ENCODE data around the gene TERT.
"Not testable (repeated sequence)": the region's sequence is repeated elsewhere in the genome, so short reads cannot be mapped to it uniquely, and the experiment has no call there.

Gene TERT

GRCh38 chr5:1229023-1229422, 65.8 kb downstream of the TERT start:
- Mint-ChIP-seq H3K27ac (peak overlapping the region; percentile 9), H3K27me3 (peaks cover 11% of the 10 kb centered on the region)
- not testable (repeated sequence) for H3K4me1 Mint-ChIP-seq (ENCODE audit: low read depth); H3K9me3 Mint-ChIP-seq; H3K36me3 Mint-ChIP-seq (ENCODE audit: low read depth); H3K4me3 Mint-ChIP-seq

GRCh38 chr5:1228120-1228519, 66.7 kb downstream of the TERT start:
- Mint-ChIP-seq H3K4me1 (ENCODE audit: low read depth) (no peaks in the 10 kb centered on the region), H3K4me3 (no peak overlapping the region), H3K27ac (no peak overlapping the region), H3K9me3 (no peaks in the 10 kb centered on the region), H3K27me3 (peaks cover 11% of the 10 kb centered on the region), H3K36me3 (ENCODE audit: low read depth) (no peaks in the 10 kb centered on the region)

- Mint-ChIP-seq H3K27me3 (peaks cover 11% of the 10 kb centered on the region), H3K9me3 (no peaks in the 10 kb centered on the region), H3K4me3 (no peak overlapping the region), H3K4me1 (ENCODE audit: low read depth) (no peaks in the 10 kb centered on the region), H3K27ac (no peak overlapping the region), H3K36me3 (ENCODE audit: low read depth) (no peaks in the 10 kb centered on the region)
Measured at GRCh38 chr5:1227667-1228066, 67.2 kb downstream of the TERT start.

- H3K9me3 Mint-ChIP-seq: no peaks in the 10 kb centered on the region
- no peak overlapping the region for H3K27ac Mint-ChIP-seq
- peaks cover 11% of the 10 kb centered on the region for H3K27me3 Mint-ChIP-seq
- no peaks in the 10 kb centered on the region for H3K36me3 Mint-ChIP-seq (ENCODE audit: low read depth)
- H3K4me1 Mint-ChIP-seq (ENCODE audit: low read depth): no peaks in the 10 kb centered on the region
- no peak overlapping the region for H3K4me3 Mint-ChIP-seq
Measured at GRCh38 chr5:1226839-1227581, 67.9 kb downstream of the TERT start.

GRCh38 chr5:1226231-1226630, 68.6 kb downstream of the TERT start:
- Mint-ChIP-seq H3K36me3 (ENCODE audit: low read depth) (no peaks in the 10 kb centered on the region), H3K9me3 (no peaks in the 10 kb centered on the region), H3K4me3 (no peak overlapping the region), H3K27me3 (peaks cover 11% of the 10 kb centered on the region), H3K27ac (no peak overlapping the region), H3K4me1 (ENCODE audit: low read depth) (no peaks in the 10 kb centered on the region)

GRCh38 chr5:1225081-1225480, 69.8 kb downstream of the TERT start, which contains the start of gene SLC6A18:
SLC6A18 (plus strand) TSS chr5:1225381; CDS start chr5:1225478, 97 bp downstream.
- H3K9me3 Mint-ChIP-seq: no peaks in the 10 kb centered on the region
- H3K4me3 Mint-ChIP-seq: no peak within 1 kb of the TSS
- H3K27ac Mint-ChIP-seq: no peak within 1 kb of the TSS
- peaks cover 11% of the 10 kb centered on the region for H3K27me3 Mint-ChIP-seq
- H3K4me1 Mint-ChIP-seq (ENCODE audit: low read depth): no peaks in the 10 kb centered on the region
- H3K36me3 Mint-ChIP-seq (ENCODE audit: low read depth): no peaks in the 10 kb centered on the region

GRCh38 chr5:1224631-1225030, 70.2 kb downstream of the TERT start:
- H3K27ac Mint-ChIP-seq: no peak overlapping the region
- H3K9me3 Mint-ChIP-seq: no peaks in the 10 kb centered on the region
- H3K36me3 Mint-ChIP-seq (ENCODE audit: low read depth): no peaks in the 10 kb centered on the region
- H3K4me1 Mint-ChIP-seq (ENCODE audit: low read depth): no peaks in the 10 kb centered on the region
- H3K27me3 Mint-ChIP-seq: peaks cover 11% of the 10 kb centered on the region
- no peak overlapping the region for H3K4me3 Mint-ChIP-seq

GRCh38 chr5:1223278-1223670, 71.6 kb downstream of the TERT start:
- H3K9me3 Mint-ChIP-seq: no peaks in the 10 kb centered on the region
- peaks cover 1% of the 10 kb centered on the region for H3K27me3 Mint-ChIP-seq
- no peaks in the 10 kb centered on the region for H3K36me3 Mint-ChIP-seq (ENCODE audit: low read depth)
- no peak overlapping the region for H3K27ac Mint-ChIP-seq
- no peaks in the 10 kb centered on the region for H3K4me1 Mint-ChIP-seq (ENCODE audit: low read depth)
- no peak overlapping the region for H3K4me3 Mint-ChIP-seq

GRCh38 chr5:1222621-1223277, 72.1 kb downstream of the TERT start:
- H3K9me3 Mint-ChIP-seq: no peaks in the 10 kb centered on the region
- H3K27ac Mint-ChIP-seq: no peak overlapping the region
- H3K4me1 Mint-ChIP-seq (ENCODE audit: low read depth): no peaks in the 10 kb centered on the region
- no peaks in the 10 kb centered on the region for H3K36me3 Mint-ChIP-seq (ENCODE audit: low read depth)
- H3K27me3 Mint-ChIP-seq: no peaks in the 10 kb centered on the region
- H3K4me3 Mint-ChIP-seq: no peak overlapping the region

GRCh38 chr5:1222147-1222546, 72.7 kb downstream of the TERT start:
- Mint-ChIP-seq H3K4me3 (no peak overlapping the region), H3K36me3 (ENCODE audit: low read depth) (no peaks in the 10 kb centered on the region), H3K9me3 (no peaks in the 10 kb centered on the region), H3K4me1 (ENCODE audit: low read depth) (no peaks in the 10 kb centered on the region), H3K27ac (no peak overlapping the region), H3K27me3 (no peaks in the 10 kb centered on the region)

GRCh38 chr5:1221721-1222120, 73.1 kb downstream of the TERT start:
- no peaks in the 10 kb centered on the region for H3K4me1 Mint-ChIP-seq (ENCODE audit: low read depth)
- H3K4me3 Mint-ChIP-seq: no peak overlapping the region
- H3K27me3 Mint-ChIP-seq: no peaks in the 10 kb centered on the region
- no peak overlapping the region for H3K27ac Mint-ChIP-seq
- H3K9me3 Mint-ChIP-seq: no peaks in the 10 kb centered on the region
- H3K36me3 Mint-ChIP-seq (ENCODE audit: low read depth): no peaks in the 10 kb centered on the region

- H3K4me1 Mint-ChIP-seq (ENCODE audit: low read depth): no peaks in the 10 kb centered on the region
- no peaks in the 10 kb centered on the region for H3K27me3 Mint-ChIP-seq
- no peak overlapping the region for H3K4me3 Mint-ChIP-seq
- no peaks in the 10 kb centered on the region for H3K36me3 Mint-ChIP-seq (ENCODE audit: low read depth)
- H3K27ac Mint-ChIP-seq: no peak overlapping the region
- H3K9me3 Mint-ChIP-seq: no peaks in the 10 kb centered on the region
Measured at GRCh38 chr5:1220831-1221230, 74.0 kb downstream of the TERT start.

GRCh38 chr5:1220351-1220750, 74.5 kb downstream of the TERT start:
- H3K9me3 Mint-ChIP-seq: no peaks in the 10 kb centered on the region
- no peaks in the 10 kb centered on the region for H3K4me1 Mint-ChIP-seq (ENCODE audit: low read depth)
- H3K27ac Mint-ChIP-seq: no peak overlapping the region
- H3K4me3 Mint-ChIP-seq: no peak overlapping the region
- H3K36me3 Mint-ChIP-seq (ENCODE audit: low read depth): no peaks in the 10 kb centered on the region
- no peaks in the 10 kb centered on the region for H3K27me3 Mint-ChIP-seq

GRCh38 chr5:1219768-1220100, 75.1 kb downstream of the TERT start:
- Mint-ChIP-seq H3K9me3 (no peaks in the 10 kb centered on the region), H3K4me3 (no peak overlapping the region)

GRCh38 chr5:1219098-1219767, 75.6 kb downstream of the TERT start:
- Mint-ChIP-seq H3K9me3 (no peaks in the 10 kb centered on the region), H3K36me3 (ENCODE audit: low read depth) (no peaks in the 10 kb centered on the region), H3K4me1 (ENCODE audit: low read depth) (no peaks in the 10 kb centered on the region), H3K27ac (no peak overlapping the region), H3K4me3 (no peak overlapping the region), H3K27me3 (no peaks in the 10 kb centered on the region)

More at GRCh38 chr5:1219768-1220100, 75.1 kb downstream of the TERT start:
- no peaks in the 10 kb centered on the region for H3K4me1 Mint-ChIP-seq (ENCODE audit: low read depth)
- H3K27me3 Mint-ChIP-seq: no peaks in the 10 kb centered on the region
- H3K27ac Mint-ChIP-seq: no peak overlapping the region
- no peaks in the 10 kb centered on the region for H3K36me3 Mint-ChIP-seq (ENCODE audit: low read depth)
